ENCODE measurements around the gene NEMP1. TPM values are rescaled to one million over a fixed set of nuclear protein-coding genes. Genes with fewer than 3 reads are reported as not detected.

Gene NEMP1
- total and polyA plus RNA-seq, 2 of the 13 experiments (the other 11 are each of a cell fraction or from before 2014, with no cell fraction given), result 11.4 to 12.9 TPM

DNA sequence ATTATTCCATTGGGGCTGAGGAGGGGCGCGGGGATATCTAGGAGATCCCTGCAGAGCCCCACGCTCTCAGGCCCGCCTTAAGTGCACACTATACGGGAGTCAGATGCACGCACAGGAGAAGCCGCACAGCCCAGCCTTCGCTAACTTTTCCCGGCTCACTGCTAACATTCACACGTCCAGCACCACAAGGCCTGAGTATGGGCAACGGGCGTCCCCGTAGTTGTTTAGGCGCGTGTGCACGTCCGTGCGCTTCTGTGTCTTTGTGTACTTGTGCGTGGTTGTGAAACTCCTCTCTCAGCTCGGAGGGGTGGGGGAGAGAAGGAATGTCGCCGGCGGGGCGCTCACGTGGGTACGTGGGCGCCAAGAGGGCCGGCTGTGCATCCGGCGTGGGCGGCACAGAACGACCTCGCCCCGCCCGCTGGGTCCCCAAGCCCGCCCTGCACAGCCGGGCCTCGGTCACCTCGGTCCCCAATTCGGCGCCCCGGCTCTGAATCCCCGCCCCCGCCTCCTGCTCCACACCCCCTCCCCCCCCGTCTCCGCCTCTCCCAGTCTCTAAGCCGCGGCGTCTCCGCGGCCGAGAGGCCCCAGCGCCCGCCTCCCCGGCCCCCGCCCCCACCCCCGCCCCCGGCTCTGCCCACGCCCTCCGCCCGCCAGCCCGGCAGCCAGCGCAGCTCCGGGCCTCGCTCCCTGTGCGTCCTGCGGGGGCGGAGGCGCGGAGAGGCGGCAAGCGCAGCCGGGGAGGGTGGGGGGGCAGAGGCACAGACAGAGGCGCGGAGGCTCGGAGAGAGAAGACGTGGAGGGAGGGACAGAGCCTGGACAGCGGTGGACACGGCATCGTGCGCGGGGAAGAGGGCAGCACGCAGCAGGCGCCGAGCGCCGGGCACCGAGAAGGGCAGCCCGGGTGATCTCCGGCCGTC is 10.0 kb upstream of the NEMP1 start, which contains the start of gene NAB2 (continued):
- TF ChIP-seq AGO1 (IDR thresholded peaks at IDR 0.05; ENCODE audit: low read depth, low read length, poor library complexity, severe bottlenecking) (peak; percentile 57), ZNF382 (CRISPR knock-in tag; IDR thresholded peaks at IDR 0.05; ENCODE audit: borderline replicate concordance) (no peak), PCBP1 (IDR thresholded peaks at IDR 0.05; ENCODE audit: borderline replicate concordance, low read depth, low read length) (no peak), PAWR (CRISPR knock-in tag; IDR thresholded peaks at IDR 0.05; ENCODE audit: borderline replicate concordance) (no peak), RARG (CRISPR knock-in tag; IDR thresholded peaks at IDR 0.05; ENCODE audit: low read depth) (no peak), CEBPB (IDR thresholded peaks at IDR 0.05; ENCODE audit: borderline replicate concordance, low read depth, low read length) (peak; percentile 93), FOXK2 (IDR thresholded peaks at IDR 0.05) (0 out of 2 replicates have a peak, but pooled peaks have one; percentile 47), MEF2D (CRISPR knock-in tag; IDR thresholded peaks at IDR 0.05) (no peak), ZNF44 (CRISPR knock-in tag; IDR thresholded peaks at IDR 0.05) (no peak)
- TF ChIP-seq, protein P1, sequence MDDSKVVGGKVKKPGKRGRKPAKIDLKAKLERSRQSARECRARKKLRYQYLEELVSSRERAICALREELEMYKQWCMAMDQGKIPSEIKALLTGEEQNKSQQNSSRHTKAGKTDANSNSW (CRISPR knock-in tag; IDR thresholded peaks at IDR 0.05; ENCODE audit: borderline replicate concordance), result no peak
- TF ChIP-seq, protein P2, sequence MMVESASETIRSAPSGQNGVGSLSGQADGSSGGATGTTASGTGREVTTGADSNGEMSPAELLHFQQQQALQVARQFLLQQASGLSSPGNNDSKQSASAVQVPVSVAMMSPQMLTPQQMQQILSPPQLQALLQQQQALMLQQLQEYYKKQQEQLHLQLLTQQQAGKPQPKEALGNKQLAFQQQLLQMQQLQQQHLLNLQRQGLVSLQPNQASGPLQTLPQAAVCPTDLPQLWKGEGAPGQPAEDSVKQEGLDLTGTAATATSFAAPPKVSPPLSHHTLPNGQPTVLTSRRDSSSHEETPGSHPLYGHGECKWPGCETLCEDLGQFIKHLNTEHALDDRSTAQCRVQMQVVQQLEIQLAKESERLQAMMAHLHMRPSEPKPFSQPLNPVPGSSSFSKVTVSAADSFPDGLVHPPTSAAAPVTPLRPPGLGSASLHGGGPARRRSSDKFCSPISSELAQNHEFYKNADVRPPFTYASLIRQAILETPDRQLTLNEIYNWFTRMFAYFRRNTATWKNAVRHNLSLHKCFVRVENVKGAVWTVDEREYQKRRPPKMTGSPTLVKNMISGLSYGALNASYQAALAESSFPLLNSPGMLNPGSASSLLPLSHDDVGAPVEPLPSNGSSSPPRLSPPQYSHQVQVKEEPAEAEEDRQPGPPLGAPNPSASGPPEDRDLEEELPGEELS (CRISPR knock-in tag; IDR thresholded peaks at IDR 0.05), result peak; percentile 91
- TF ChIP-seq, protein P3, sequence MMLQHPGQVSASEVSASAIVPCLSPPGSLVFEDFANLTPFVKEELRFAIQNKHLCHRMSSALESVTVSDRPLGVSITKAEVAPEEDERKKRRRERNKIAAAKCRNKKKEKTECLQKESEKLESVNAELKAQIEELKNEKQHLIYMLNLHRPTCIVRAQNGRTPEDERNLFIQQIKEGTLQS (CRISPR knock-in tag; IDR thresholded peaks at IDR 0.05), result peak; percentile 71
- TF ChIP-seq, protein P4, sequence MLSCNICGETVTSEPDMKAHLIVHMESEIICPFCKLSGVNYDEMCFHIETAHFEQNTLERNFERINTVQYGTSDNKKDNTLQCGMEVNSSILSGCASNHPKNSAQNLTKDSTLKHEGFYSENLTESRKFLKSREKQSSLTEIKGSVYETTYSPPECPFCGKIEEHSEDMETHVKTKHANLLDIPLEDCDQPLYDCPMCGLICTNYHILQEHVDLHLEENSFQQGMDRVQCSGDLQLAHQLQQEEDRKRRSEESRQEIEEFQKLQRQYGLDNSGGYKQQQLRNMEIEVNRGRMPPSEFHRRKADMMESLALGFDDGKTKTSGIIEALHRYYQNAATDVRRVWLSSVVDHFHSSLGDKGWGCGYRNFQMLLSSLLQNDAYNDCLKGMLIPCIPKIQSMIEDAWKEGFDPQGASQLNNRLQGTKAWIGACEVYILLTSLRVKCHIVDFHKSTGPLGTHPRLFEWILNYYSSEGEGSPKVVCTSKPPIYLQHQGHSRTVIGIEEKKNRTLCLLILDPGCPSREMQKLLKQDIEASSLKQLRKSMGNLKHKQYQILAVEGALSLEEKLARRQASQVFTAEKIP (CRISPR knock-in tag; IDR thresholded peaks at IDR 0.05; ENCODE audit: borderline replicate concordance), result no peak
- TF ChIP-seq, protein P5, sequence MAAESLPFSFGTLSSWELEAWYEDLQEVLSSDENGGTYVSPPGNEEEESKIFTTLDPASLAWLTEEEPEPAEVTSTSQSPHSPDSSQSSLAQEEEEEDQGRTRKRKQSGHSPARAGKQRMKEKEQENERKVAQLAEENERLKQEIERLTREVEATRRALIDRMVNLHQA (CRISPR knock-in tag; IDR thresholded peaks at IDR 0.05), result no peak
- TF ChIP-seq, protein P6, sequence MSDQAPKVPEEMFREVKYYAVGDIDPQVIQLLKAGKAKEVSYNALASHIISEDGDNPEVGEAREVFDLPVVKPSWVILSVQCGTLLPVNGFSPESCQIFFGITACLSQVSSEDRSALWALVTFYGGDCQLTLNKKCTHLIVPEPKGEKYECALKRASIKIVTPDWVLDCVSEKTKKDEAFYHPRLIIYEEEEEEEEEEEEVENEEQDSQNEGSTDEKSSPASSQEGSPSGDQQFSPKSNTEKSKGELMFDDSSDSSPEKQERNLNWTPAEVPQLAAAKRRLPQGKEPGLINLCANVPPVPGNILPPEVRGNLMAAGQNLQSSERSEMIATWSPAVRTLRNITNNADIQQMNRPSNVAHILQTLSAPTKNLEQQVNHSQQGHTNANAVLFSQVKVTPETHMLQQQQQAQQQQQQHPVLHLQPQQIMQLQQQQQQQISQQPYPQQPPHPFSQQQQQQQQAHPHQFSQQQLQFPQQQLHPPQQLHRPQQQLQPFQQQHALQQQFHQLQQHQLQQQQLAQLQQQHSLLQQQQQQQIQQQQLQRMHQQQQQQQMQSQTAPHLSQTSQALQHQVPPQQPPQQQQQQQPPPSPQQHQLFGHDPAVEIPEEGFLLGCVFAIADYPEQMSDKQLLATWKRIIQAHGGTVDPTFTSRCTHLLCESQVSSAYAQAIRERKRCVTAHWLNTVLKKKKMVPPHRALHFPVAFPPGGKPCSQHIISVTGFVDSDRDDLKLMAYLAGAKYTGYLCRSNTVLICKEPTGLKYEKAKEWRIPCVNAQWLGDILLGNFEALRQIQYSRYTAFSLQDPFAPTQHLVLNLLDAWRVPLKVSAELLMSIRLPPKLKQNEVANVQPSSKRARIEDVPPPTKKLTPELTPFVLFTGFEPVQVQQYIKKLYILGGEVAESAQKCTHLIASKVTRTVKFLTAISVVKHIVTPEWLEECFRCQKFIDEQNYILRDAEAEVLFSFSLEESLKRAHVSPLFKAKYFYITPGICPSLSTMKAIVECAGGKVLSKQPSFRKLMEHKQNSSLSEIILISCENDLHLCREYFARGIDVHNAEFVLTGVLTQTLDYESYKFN (CRISPR knock-in tag; conservative IDR thresholded peaks at IDR 0.05), result peak; percentile 52
- TF ChIP-seq, protein P7, sequence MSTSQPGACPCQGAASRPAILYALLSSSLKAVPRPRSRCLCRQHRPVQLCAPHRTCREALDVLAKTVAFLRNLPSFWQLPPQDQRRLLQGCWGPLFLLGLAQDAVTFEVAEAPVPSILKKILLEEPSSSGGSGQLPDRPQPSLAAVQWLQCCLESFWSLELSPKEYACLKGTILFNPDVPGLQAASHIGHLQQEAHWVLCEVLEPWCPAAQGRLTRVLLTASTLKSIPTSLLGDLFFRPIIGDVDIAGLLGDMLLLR (CRISPR knock-in tag; IDR thresholded peaks at IDR 0.05), result peak; percentile 48
- TF ChIP-seq, protein P8, sequence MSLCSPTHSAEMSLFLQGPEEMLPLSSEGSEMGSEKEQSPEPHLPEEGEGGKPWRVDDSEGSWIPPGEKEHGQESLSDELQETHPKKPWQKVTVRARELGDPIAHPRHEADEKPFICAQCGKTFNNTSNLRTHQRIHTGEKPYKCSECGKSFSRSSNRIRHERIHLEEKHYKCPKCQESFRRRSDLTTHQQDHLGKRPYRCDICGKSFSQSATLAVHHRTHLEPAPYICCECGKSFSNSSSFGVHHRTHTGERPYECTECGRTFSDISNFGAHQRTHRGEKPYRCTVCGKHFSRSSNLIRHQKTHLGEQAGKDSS (CRISPR knock-in tag; IDR thresholded peaks at IDR 0.05; ENCODE audit: borderline replicate concordance, low read depth), result no peak

All from HepG2 (cell line).